ENCODE measurements around the gene RBM18.

RBM18 gene

GRCh38 chr9:122220673-122221182 is 43.9 kb downstream of the RBM18 start:
- no peak for DNase-seq

GRCh38 chr9:122219856-122220672 is 44.6 kb downstream of the RBM18 start:
- no peak for DNase-seq

GRCh38 chr9:122218935-122219855 is 45.4 kb downstream of the RBM18 start:
- no peak for DNase-seq

- no peak for DNase-seq
These were observed 46.3 kb downstream of the RBM18 start for GRCh38 chr9:122218071-122218934.

- no peak for DNase-seq
These were observed 47.0 kb downstream of the RBM18 start for GRCh38 chr9:122217640-122218039.

GRCh38 chr9:122216798-122217418 is 47.7 kb downstream of the RBM18 start:
- DNase-seq = no peak

GRCh38 chr9:122216138-122216797 is 48.4 kb downstream of the RBM18 start:
- DNase-seq = no peak

- DNase-seq = no peak
These were observed 49.0 kb downstream of the RBM18 start for GRCh38 chr9:122215663-122216062.

- no peak for DNase-seq
These were observed 50.1 kb downstream of the RBM18 start for GRCh38 chr9:122214507-122214906.

- DNase-seq = peak; percentile 31
These were observed 50.8 kb downstream of the RBM18 start for GRCh38 chr9:122213589-122214413.

GRCh38 chr9:122213102-122213588 is 51.5 kb downstream of the RBM18 start:
- no peak for DNase-seq

- DNase-seq = no peak
These were observed 52.1 kb downstream of the RBM18 start for GRCh38 chr9:122212473-122213004.

- DNase-seq = no peak
These were observed 55.2 kb downstream of the RBM18 start for GRCh38 chr9:122209451-122209850.

- no peak for DNase-seq
These were observed 57.5 kb downstream of the RBM18 start for GRCh38 chr9:122207096-122207495.

- DNase-seq = no peak
These were observed 58.3 kb downstream of the RBM18 start for GRCh38 chr9:122206118-122207046.

GRCh38 chr9:122205176-122205575 is 59.5 kb downstream of the RBM18 start:
- DNase-seq = no peak

- DNase-seq = no peak
These were observed 60.1 kb downstream of the RBM18 start for GRCh38 chr9:122204491-122204890.

GRCh38 chr9:122204055-122204454 is 60.6 kb downstream of the RBM18 start:
- DNase-seq = no peak

- no peak for DNase-seq
These were observed 62.5 kb downstream of the RBM18 start for GRCh38 chr9:122202111-122202510.
